H9 (cell line): Measurements from ENCODE around the gene DBH. TPM values are rescaled to one million over a fixed set of nuclear protein-coding genes. Genes with fewer than 3 reads are reported as not detected.

Source experiments
- DNase-seq: peaks from one replicate; pipeline ENCODE4 v3.0.0-alpha.2; 2017
- H2AFZ ChIP-seq: one replicate; pipeline ENCODE4 v1.6.1; 2013; ENCODE audit warnings: mild to moderate bottlenecking, low read length, control low read depth, moderate library complexity
- H2AK5ac ChIP-seq: 2 replicates; pipeline ENCODE4 v1.6.1; 2013; ENCODE audit warnings: low read length, control low read depth, mixed read lengths; ENCODE audit not compliant: insufficient read length
- H2BK120ac ChIP-seq: one replicate; pipeline ENCODE4 v1.6.1; 2013; ENCODE audit warnings: low read depth, mild to moderate bottlenecking, low read length, control low read depth, inconsistent platforms; ENCODE audit not compliant: poor library complexity, severe bottlenecking
- H2BK12ac ChIP-seq: 2 replicates; pipeline ENCODE4 v1.6.1; 2013; ENCODE audit warnings: low read length, control low read depth, mixed read lengths, low read depth; ENCODE audit not compliant: insufficient read length
- H2BK15ac ChIP-seq: 2 replicates; pipeline ENCODE4 v1.6.1; 2013; ENCODE audit warnings: low read depth, low read length, control low read depth
- H2BK20ac ChIP-seq: one replicate; pipeline ENCODE4 v1.6.1; 2013; ENCODE audit warnings: low read depth, mild to moderate bottlenecking, low read length, control low read depth, inconsistent platforms; ENCODE audit not compliant: poor library complexity, severe bottlenecking
- H2BK5ac ChIP-seq: 2 replicates; pipeline ENCODE4 v1.6.1; 2013; ENCODE audit warnings: low read length, control low read depth, mixed read lengths; ENCODE audit not compliant: insufficient read length
- H3K14ac ChIP-seq: 2 replicates; pipeline ENCODE4 v1.6.1; 2013; ENCODE audit warnings: low read length, control low read depth; ENCODE audit not compliant: insufficient read depth
- H3K18ac ChIP-seq: 2 replicates; pipeline ENCODE4 v1.6.1; 2013; ENCODE audit warnings: low read depth, mild to moderate bottlenecking, mixed read lengths, low read length, control low read depth; ENCODE audit not compliant: insufficient read length
- H3K23ac ChIP-seq: 2 replicates; pipeline ENCODE4 v1.6.1; 2013; ENCODE audit warnings: low read length, control low read depth, mixed read lengths, low read depth; ENCODE audit not compliant: insufficient read length
- H3K23me2 ChIP-seq: 2 replicates; pipeline ENCODE4 v1.6.1; 2013; ENCODE audit warnings: low read depth, mild to moderate bottlenecking, mixed read lengths, low read length, control low read depth; ENCODE audit not compliant: insufficient read length, poor library complexity, severe bottlenecking
- H3K27ac ChIP-seq: 2 replicates; pipeline ENCODE4 v1.5.1; 2013; ENCODE audit warnings: low read length, control low read depth, mixed read lengths, low read depth; ENCODE audit not compliant: insufficient read length
- H3K27me3 ChIP-seq: 2 replicates; pipeline ENCODE4 v1.6.1; 2013; ENCODE audit warnings: low read length, control low read depth, inconsistent platforms; ENCODE audit not compliant: insufficient read depth
- H3K4ac ChIP-seq: 2 replicates; pipeline ENCODE4 v1.6.1; 2013; ENCODE audit warnings: low read depth, mild to moderate bottlenecking, control low read depth, inconsistent platforms, low read length, moderate library complexity
- H3K4me1 ChIP-seq: 2 replicates; pipeline ENCODE4 v1.6.1; 2013; ENCODE audit warnings: low read length, control low read depth, inconsistent platforms; ENCODE audit not compliant: insufficient read depth
- H3K4me2 ChIP-seq: 2 replicates; pipeline ENCODE4 v1.6.1; 2013; ENCODE audit warnings: low read length, control low read depth, mixed read lengths; ENCODE audit not compliant: insufficient read length, insufficient read depth
- H3K56ac ChIP-seq: 2 replicates; pipeline ENCODE4 v1.6.1; 2013; ENCODE audit warnings: low read depth, mild to moderate bottlenecking, mixed read lengths, low read length, control low read depth; ENCODE audit not compliant: insufficient read length
- H3K79me1 ChIP-seq: 2 replicates; pipeline ENCODE4 v1.6.1; 2013; ENCODE audit warnings: low read depth, mild to moderate bottlenecking, moderate library complexity, low read length, control low read depth, inconsistent platforms; ENCODE audit not compliant: insufficient read depth, poor library complexity, severe bottlenecking
- H3K79me2 ChIP-seq: 2 replicates; pipeline ENCODE4 v1.6.1; 2013; ENCODE audit warnings: low read length, control low read depth, inconsistent platforms; ENCODE audit not compliant: insufficient read depth
- H3K9ac ChIP-seq: 2 replicates; pipeline ENCODE4 v1.6.1; 2013; ENCODE audit warnings: low read length, control low read depth, mixed read lengths; ENCODE audit not compliant: insufficient read length; ENCODE audit errors: extremely low read depth
- H3K9me3 ChIP-seq: one replicate; pipeline ENCODE4 v1.6.1; 2013; ENCODE audit warnings: low read depth, low read length, inconsistent platforms; ENCODE audit not compliant: control insufficient read depth
- H3T11ph ChIP-seq: one replicate; pipeline ENCODE4 v1.6.1; 2013; ENCODE audit warnings: mild to moderate bottlenecking, low read length, control low read depth, inconsistent platforms
- H4K20me1 ChIP-seq: one replicate; pipeline ENCODE4 v1.6.1; 2013; ENCODE audit not compliant: control insufficient read depth, insufficient read length, insufficient read depth
- H4K5ac ChIP-seq: 2 replicates; pipeline ENCODE4 v1.6.1; 2013; ENCODE audit warnings: low read depth, mild to moderate bottlenecking, mixed read lengths, low read length, control low read depth; ENCODE audit not compliant: insufficient read length
- H4K8ac ChIP-seq: replicated peaks from 2 replicates; pipeline ENCODE4 v1.6.1; 2013; ENCODE audit warnings: low read length, control low read depth, mixed read lengths, low read depth; ENCODE audit not compliant: insufficient read length
- H4K91ac ChIP-seq: 2 replicates; pipeline ENCODE4 v1.6.1; 2013; ENCODE audit warnings: low read depth, mild to moderate bottlenecking, moderate library complexity, mixed read lengths, low read length, control low read depth; ENCODE audit not compliant: insufficient read length
- H3K27ac Mint-ChIP-seq, 3 experiments: 2 replicates in 2 of 3; 3 replicates in 1 of 3; pipeline ENCODE4 v1.8.0; 2020 to 2021; ENCODE audit warnings: mixed read lengths in 3 of 3, mild to moderate bottlenecking in 1 of 3, moderate library complexity in 1 of 3
- H3K27me3 Mint-ChIP-seq: 2 replicates; pipeline ENCODE4 v1.8.0; 2021; ENCODE audit warnings: low read depth, mild to moderate bottlenecking, moderate library complexity, mixed read lengths
- H3K36me3 Mint-ChIP-seq, 3 experiments: 2 replicates in 2 of 3; 3 replicates in 1 of 3; pipeline ENCODE4 v1.8.0; 2020 to 2021; ENCODE audit warnings: low read depth in 3 of 3, mixed read lengths in 3 of 3; ENCODE audit not compliant: insufficient read depth in 1 of 3
- H3K4me1 Mint-ChIP-seq, 2 experiments: 2 replicates each; pipeline ENCODE4 v1.8.0; 2020; ENCODE audit warnings: mixed read lengths in 2 of 2
- H3K4me3 Mint-ChIP-seq, 2 experiments: 2 replicates in 1 of 2; 3 replicates in 1 of 2; pipeline ENCODE4 v1.8.0; 2020 to 2021; ENCODE audit warnings: mild to moderate bottlenecking in 2 of 2, mixed read lengths in 2 of 2, moderate library complexity in 1 of 2
- H3K9me3 Mint-ChIP-seq, 2 experiments: 2 replicates in 1 of 2; 3 replicates in 1 of 2; pipeline ENCODE4 v1.8.0; 2020; ENCODE audit warnings: mild to moderate bottlenecking in 2 of 2, mixed read lengths in 2 of 2, moderate library complexity in 1 of 2
- WGBS: extraction: QIAGEN DNeasy Blood & Tissue Kit; methylation state at CpG from one replicate; pipeline ENCODE4 v1.1.7; 2013; ENCODE audit warnings: missing lambda C conversion rate, low lambda C conversion rate, mixed read lengths; ENCODE audit not compliant: insufficient read length; ENCODE audit errors: extremely low coverage; 5-methylcytosine and 5-hydroxymethylcytosine counted together
- total RNA-seq: library from RNA; stranded (reverse); gene quantifications from 2 replicates; pipeline ENCODE4 v1.2.1, GENCODE V29; 2021
- TF ChIP-seq, protein P1 (sequence below): fragments of 200-600 bp; sonication (generic); conservative IDR thresholded peaks from 3 replicates; pipeline ENCODE4 v1.8.0; 2021; ENCODE audit warnings: antibody characterized with exemption, mild to moderate bottlenecking

The DBH gene
- total RNA-seq, 1 experiment from 2014 or later, result not detected

DNA sequence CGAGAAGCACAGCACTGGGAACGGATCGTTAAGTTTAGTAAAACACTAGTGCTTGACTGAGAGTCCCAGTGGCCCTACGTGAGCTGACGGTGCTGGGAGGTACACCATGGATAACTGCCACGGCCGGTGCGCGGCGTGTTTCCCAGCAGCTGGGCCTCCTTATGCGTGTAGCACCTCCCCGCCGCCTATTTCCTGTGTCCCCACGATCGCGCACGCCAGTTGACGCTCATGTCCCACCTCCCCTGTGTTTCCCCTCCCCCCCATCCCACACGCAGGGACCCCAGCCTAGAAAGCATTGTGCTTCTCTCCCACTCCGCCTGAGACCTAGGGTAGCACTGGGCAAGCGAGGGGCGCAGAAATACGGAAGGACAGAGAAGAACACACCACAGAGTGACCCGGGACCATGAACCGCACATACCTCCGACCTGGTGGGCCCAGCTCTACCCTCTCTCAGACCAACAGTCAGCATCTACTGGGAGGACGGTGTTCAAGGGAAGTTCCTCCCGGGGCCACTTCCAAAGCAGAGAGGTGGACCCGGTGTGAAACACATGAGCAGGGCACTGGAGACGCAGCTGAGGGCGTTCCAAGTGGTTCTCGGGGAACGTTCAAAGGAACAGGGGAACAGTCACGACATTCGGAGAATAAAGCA is 45.6 kb downstream of the DBH start:
- TF ChIP-seq, protein P1, sequence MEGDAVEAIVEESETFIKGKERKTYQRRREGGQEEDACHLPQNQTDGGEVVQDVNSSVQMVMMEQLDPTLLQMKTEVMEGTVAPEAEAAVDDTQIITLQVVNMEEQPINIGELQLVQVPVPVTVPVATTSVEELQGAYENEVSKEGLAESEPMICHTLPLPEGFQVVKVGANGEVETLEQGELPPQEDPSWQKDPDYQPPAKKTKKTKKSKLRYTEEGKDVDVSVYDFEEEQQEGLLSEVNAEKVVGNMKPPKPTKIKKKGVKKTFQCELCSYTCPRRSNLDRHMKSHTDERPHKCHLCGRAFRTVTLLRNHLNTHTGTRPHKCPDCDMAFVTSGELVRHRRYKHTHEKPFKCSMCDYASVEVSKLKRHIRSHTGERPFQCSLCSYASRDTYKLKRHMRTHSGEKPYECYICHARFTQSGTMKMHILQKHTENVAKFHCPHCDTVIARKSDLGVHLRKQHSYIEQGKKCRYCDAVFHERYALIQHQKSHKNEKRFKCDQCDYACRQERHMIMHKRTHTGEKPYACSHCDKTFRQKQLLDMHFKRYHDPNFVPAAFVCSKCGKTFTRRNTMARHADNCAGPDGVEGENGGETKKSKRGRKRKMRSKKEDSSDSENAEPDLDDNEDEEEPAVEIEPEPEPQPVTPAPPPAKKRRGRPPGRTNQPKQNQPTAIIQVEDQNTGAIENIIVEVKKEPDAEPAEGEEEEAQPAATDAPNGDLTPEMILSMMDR, result no peak
- Histone ChIP-seq H3K9ac (no peak overlapping the region), H2BK5ac (no peak overlapping the region), H2BK20ac (no peak overlapping the region), H3K4ac (no peak overlapping the region), H2BK12ac (no peak overlapping the region), H4K8ac (no peak overlapping the region), H4K20me1 (no peaks in the 10 kb centered on the region), H2BK15ac (no peak overlapping the region), H3K27me3 (no peaks in the 10 kb centered on the region), H3K79me1 (no peaks in the 10 kb centered on the region), H3K18ac (no peak overlapping the region), H2AK5ac (no peak overlapping the region), H3K23me2 (peaks cover 2% of the 10 kb centered on the region), H3K23ac (no peak overlapping the region), H2BK120ac (no peak overlapping the region), H3K27ac (no peak overlapping the region), H3K14ac (no peak overlapping the region), H3K4me1 (no peaks in the 10 kb centered on the region), H4K5ac (no peak overlapping the region), H2AFZ (no peak overlapping the region), H4K91ac (no peak overlapping the region), H3T11ph (no peak overlapping the region), H3K79me2 (no peaks in the 10 kb centered on the region), H3K4me2 (no peak overlapping the region), H3K9me3 (no peaks in the 10 kb centered on the region), H3K56ac (no peak overlapping the region)
- H3K27me3 Mint-ChIP-seq, result no peaks in the 10 kb centered on the region; the same call in 1 of the 2 replicates
- H3K27ac Mint-ChIP-seq, result peak overlapping the region in 1 of 3 experiments; percentile 46; a peak in 2 of 7 replicates
- WGBS, result no CpG with 5 or more reads among the region's 35 CpGs
- H3K4me3 Mint-ChIP-seq, result no peak overlapping the region
- H3K36me3 Mint-ChIP-seq, result no peaks in the 10 kb centered on the region
- no peaks in the 10 kb centered on the region for H3K9me3 Mint-ChIP-seq
- H3K4me1 Mint-ChIP-seq, result 0 out of 4 replicates have a peak, but pooled peaks cover 2% of the 10 kb centered on the region in 2 experiments
- no peak for DNase-seq
